GM23248 (cell line): ENCODE results near the gene TMEM132A.

Experiments used
- EZH2 ChIP-seq: fragments of 200-600 bp; sonication (generic); IDR thresholded peaks from 2 replicates; pipeline ENCODE4 v1.6.1; 2018; ENCODE audit warnings: antibody characterized with exemption, mild to moderate bottlenecking; ENCODE audit not compliant: insufficient read depth, poor library complexity, severe bottlenecking
- EZH2phosphoT487 ChIP-seq: fragments of 200-600 bp; sonication (generic); IDR thresholded peaks from 2 replicates; pipeline ENCODE4 v1.6.1; 2018; ENCODE audit warnings: antibody characterized with exemption, moderate library complexity, mild to moderate bottlenecking, low read depth; ENCODE audit not compliant: insufficient read depth

DNA sequence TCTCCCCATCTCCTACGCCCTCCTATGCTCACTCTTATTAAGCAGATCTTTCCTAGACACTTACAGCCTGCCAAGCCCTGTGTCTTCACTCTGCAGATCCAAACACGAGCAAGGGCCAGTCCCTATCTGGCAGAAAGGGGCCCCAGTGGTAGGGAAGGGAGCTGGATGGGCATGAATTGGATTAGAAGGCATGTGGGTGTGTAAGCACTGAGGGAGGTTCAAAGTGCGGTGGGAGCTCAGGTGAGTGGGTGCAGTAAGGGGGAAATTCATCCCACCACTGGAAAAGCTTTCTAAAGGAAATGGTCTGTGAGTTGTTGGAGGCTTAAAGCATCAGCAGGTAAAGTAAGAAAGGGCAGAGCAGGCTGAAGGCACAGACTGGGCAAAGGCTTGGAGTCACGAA lies 5.5 kb downstream of the TMEM132A start:
- TF ChIP-seq EZH2phosphoT487: no peak
- no peak for TF ChIP-seq EZH2
